GM21515 (cell line): Measurements from ENCODE around the gene RAB43.
"Not testable (repeated sequence)": the region's sequence is repeated elsewhere in the genome, so short reads cannot be mapped to it uniquely, and the experiment has no call there.

Source experiments
- ATAC-seq: cut with Tn5 transposase; IDR thresholded peaks from one replicate; pipeline ENCODE4 v1.9.1; 2021; ENCODE audit not compliant: unreplicated experiment

Gene RAB43

GRCh38 chr3:129122412-129123011 lies 908 bp upstream of the RAB43 start:
- ATAC-seq = no peak

GRCh38 chr3:129121016-129121791 lies 400 bp downstream of the RAB43 start:
- ATAC-seq = peak; percentile 24

GRCh38 chr3:129120254-129121004 lies 1.2 kb downstream of the RAB43 start:
- peak; percentile 57 for ATAC-seq

GRCh38 chr3:129119365-129120100 lies 2.1 kb downstream of the RAB43 start:
- ATAC-seq = no peak

- ATAC-seq = no peak
These were observed 2.9 kb downstream of the RAB43 start for GRCh38 chr3:129118745-129119144.

- no peak for ATAC-seq
These were observed 4.5 kb downstream of the RAB43 start for GRCh38 chr3:129117134-129117533.

GRCh38 chr3:129116482-129116946 lies 5.1 kb downstream of the RAB43 start:
- ATAC-seq = no peak

- no peak for ATAC-seq
These were observed 7.1 kb downstream of the RAB43 start for GRCh38 chr3:129114455-129114854.

- no peak for ATAC-seq
These were observed 9.1 kb downstream of the RAB43 start for GRCh38 chr3:129112308-129113052.

- not testable (repeated sequence) for ATAC-seq
These were observed 10.4 kb downstream of the RAB43 start for GRCh38 chr3:129111076-129111780.

- ATAC-seq = no peak
These were observed 13.8 kb downstream of the RAB43 start for GRCh38 chr3:129107793-129108192.

- ATAC-seq = no peak
These were observed 14.6 kb downstream of the RAB43 start for GRCh38 chr3:129106866-129107565.

GRCh38 chr3:129106320-129106719 lies 15.3 kb downstream of the RAB43 start:
- no peak for ATAC-seq

GRCh38 chr3:129105862-129106261 lies 15.7 kb downstream of the RAB43 start:
- no peak for ATAC-seq

GRCh38 chr3:129104498-129105079 lies 17.0 kb downstream of the RAB43 start:
- no peak for ATAC-seq

- no peak for ATAC-seq
These were observed 17.6 kb downstream of the RAB43 start for GRCh38 chr3:129104051-129104450.

- ATAC-seq = no peak
These were observed 18.3 kb downstream of the RAB43 start for GRCh38 chr3:129103296-129103695.

- ATAC-seq = no peak
These were observed 20.1 kb downstream of the RAB43 start for GRCh38 chr3:129101370-129102138.
